Keratinocyte (primary cell): Measurements from ENCODE around the gene ARMCX5. TPM values are rescaled to one million over a fixed set of nuclear protein-coding genes. Genes with fewer than 3 reads are reported as not detected.

ENCODE experiments used
- DNase-seq: peaks from one replicate; pipeline ENCODE4 v3.0.0-alpha.2; 2011; ENCODE audit warnings: low read depth, missing footprints, low spot score
- FAIRE-seq: peaks from 2 replicates; lab custom pipeline; 2011; peaks lifted over from hg19 to GRCh38; lab: Jason Lieb, UNC
- H2AFZ ChIP-seq: 2 replicates; pipeline ENCODE4 v1.6.0; 2012; ENCODE audit warnings: low read length, control low read depth, inconsistent platforms; ENCODE audit not compliant: control insufficient read depth
- H3K27ac ChIP-seq: 2 replicates; pipeline ENCODE4 v1.5.1; 2011; ENCODE audit warnings: low read length; ENCODE audit not compliant: control insufficient read depth, insufficient read depth
- H3K27me3 ChIP-seq: 3 replicates; pipeline ENCODE4 v1.6.0; 2011; ENCODE audit warnings: low read length; ENCODE audit not compliant: control insufficient read depth, insufficient read depth; ENCODE audit errors: extremely low read depth
- H3K36me3 ChIP-seq, 2 experiments: 2 replicates in 1 of 2; 3 replicates in 1 of 2; pipeline ENCODE4 v1.5.1; 2011; ENCODE audit warnings: low read length in 2 of 2, mild to moderate bottlenecking in 1 of 2; ENCODE audit not compliant: control insufficient read depth in 2 of 2, insufficient read depth in 2 of 2; ENCODE audit errors: extremely low read depth in 1 of 2
- H3K4me1 ChIP-seq: 3 replicates; pipeline ENCODE4 v1.5.1; 2011; ENCODE audit warnings: low read length; ENCODE audit not compliant: control insufficient read depth, insufficient read depth; ENCODE audit errors: extremely low read depth
- H3K4me2 ChIP-seq: 3 replicates; pipeline ENCODE4 v1.6.0; 2011; ENCODE audit warnings: low read depth, low read length; ENCODE audit not compliant: control insufficient read depth, insufficient read depth; ENCODE audit errors: extremely low read depth
- H3K4me3 ChIP-seq, 3 experiments: fragments of 200-600 bp in 1 of 3; sonication (generic) in 1 of 3; 2 replicates in 2 of 3; 3 replicates in 1 of 3; pipeline ENCODE4 v1.5.1; 2011 to 2016; ENCODE audit warnings: low read length in 3 of 3, mild to moderate bottlenecking in 3 of 3, control low read depth in 2 of 3, inconsistent platforms in 1 of 3, low read depth in 1 of 3, mixed read lengths in 1 of 3, mixed run types in 1 of 3, moderate library complexity in 1 of 3; ENCODE audit not compliant: control insufficient read depth in 2 of 3, insufficient read depth in 2 of 3; ENCODE audit errors: extremely low read depth in 1 of 3
- H3K79me2 ChIP-seq: 2 replicates; pipeline ENCODE4 v1.6.0; 2012; ENCODE audit warnings: low read length; ENCODE audit not compliant: control insufficient read depth, insufficient read depth
- H3K9ac ChIP-seq: 3 replicates; pipeline ENCODE4 v1.6.0; 2011; ENCODE audit warnings: low read length; ENCODE audit not compliant: control insufficient read depth, insufficient read depth; ENCODE audit errors: extremely low read depth
- H3K9me1 ChIP-seq: 3 replicates; pipeline ENCODE4 v1.6.0; 2011; ENCODE audit warnings: low read length; ENCODE audit not compliant: control insufficient read depth, insufficient read depth; ENCODE audit errors: extremely low read depth
- H3K9me3 ChIP-seq: 2 replicates; pipeline ENCODE4 v1.5.1; 2012; ENCODE audit warnings: low read depth, low read length; ENCODE audit not compliant: control insufficient read depth
- H4K20me1 ChIP-seq: 3 replicates; pipeline ENCODE4 v1.6.0; 2011; ENCODE audit warnings: low read length; ENCODE audit not compliant: control insufficient read depth, insufficient read depth; ENCODE audit errors: extremely low read depth
- CTCF ChIP-seq, 3 experiments: IDR thresholded peaks in 1 of 3; conservative IDR thresholded peaks in 1 of 3; optimal IDR thresholded peaks in 1 of 3; 2 replicates in 2 of 3; 3 replicates in 1 of 3; pipeline versions ENCODE3 to v1.5.1; 2011; ENCODE audit warnings: low read length in 3 of 3, mild to moderate bottlenecking in 3 of 3, moderate library complexity in 2 of 3, control low read depth in 1 of 3, inconsistent platforms in 1 of 3; ENCODE audit not compliant: insufficient read depth in 2 of 3; ENCODE audit errors: extremely low read depth in 1 of 3
- EZH2 ChIP-seq: IDR thresholded peaks from one replicate; pipeline ENCODE4 v1.6.1; 2012; ENCODE audit warnings: inconsistent platforms, mild to moderate bottlenecking, low read length, moderate library complexity
- dilution Hi-C: fragments of 300-500 bp; cut with MboI; formaldehyde crosslinking; loops from one replicate; pipeline ENCODE4 v1.7.0; 2020; ENCODE audit warnings: low sequenced_read_pairs; ENCODE audit not compliant: extremely low pct_ligation_motif_present
- polyA plus RNA-seq, 5 experiments: library from polyadenylated mRNA; depleted of rRNA in 3 of 5; stranded (reverse) in 3 of 5; stranded (forward) in 1 of 5; unstranded in 1 of 5; fragments of >200 nt; gene quantifications; 1 replicate in 1 of 5; 2 replicates in 3 of 5; 3 replicates in 1 of 5; pipeline versions ENCODE4 v1.2.1 to v1.2.3, GENCODE V29; 2011 to 2012; ENCODE audit warnings: missing spikeins in 2 of 5, low read depth in 1 of 5, low replicate concordance in 1 of 5

Gene ARMCX5
- polyA plus RNA-seq, 1 donor (not counting 4 experiments of a cell fraction or from before 2014, with no cell fraction given): 11.6 TPM

GRCh38 chrX:102593367-102593766 lies 5.9 kb upstream of the ARMCX5 start:
- dilution Hi-C loops: no loop called here

GRCh38 chrX:102599951-102600579 lies 750 bp downstream of the ARMCX5 start:
- Histone ChIP-seq H2AFZ (peak overlapping the region; percentile 91), H3K79me2 (no peaks in the 10 kb centered on the region), H3K4me3 (peak overlapping the region; percentile 54 to 75 (median 67)), H3K27ac (peak overlapping the region; percentile 86), H3K9ac (peak overlapping the region; percentile 84), H3K36me3 (peaks cover 0 to 11% of the 10 kb centered on the region in 2 experiments), H3K4me2 (peak overlapping the region; percentile 55), H3K9me3 (no peaks in the 10 kb centered on the region), H4K20me1 (no peaks in the 10 kb centered on the region), H3K9me1 (no peaks in the 10 kb centered on the region), H3K27me3 (no peaks in the 10 kb centered on the region), H3K4me1 (no peaks in the 10 kb centered on the region)
- dilution Hi-C loops: no loop called here
- peak; percentile 58 for FAIRE-seq
- DNase-seq: no peak
- TF ChIP-seq EZH2 (no peak), CTCF (optimal IDR thresholded peaks at IDR 0.05 in 1 of 3, IDR thresholded peaks at IDR 0.05 in 1 of 3, conservative IDR thresholded peaks at IDR 0.05 in 1 of 3; ENCODE audit: extremely low read depth in 1 of 3, insufficient read depth in 2 of 3, low read length in 3 of 3) (no peak)

More at GRCh38 chrX:102593367-102593766, 5.9 kb upstream of the ARMCX5 start:
- Histone ChIP-seq H3K9me1 (no peaks in the 10 kb centered on the region), H3K36me3 (no peaks in the 10 kb centered on the region), H3K27me3 (no peaks in the 10 kb centered on the region), H3K9me3 (no peaks in the 10 kb centered on the region), H3K9ac (no peak overlapping the region), H3K79me2 (no peaks in the 10 kb centered on the region), H3K27ac (no peak overlapping the region), H3K4me3 (no peak overlapping the region), H3K4me2 (no peak overlapping the region), H4K20me1 (no peaks in the 10 kb centered on the region), H2AFZ (no peak overlapping the region), H3K4me1 (no peaks in the 10 kb centered on the region)
- DNase-seq (no peak), FAIRE-seq (no peak)
- TF ChIP-seq CTCF (optimal IDR thresholded peaks at IDR 0.05 in 1 of 3, IDR thresholded peaks at IDR 0.05 in 1 of 3, conservative IDR thresholded peaks at IDR 0.05 in 1 of 3; ENCODE audit: extremely low read depth in 1 of 3, insufficient read depth in 2 of 3, low read length in 3 of 3): no peak
- TF ChIP-seq EZH2: no peak
